HG02938 (cell line): ENCODE results near the gene LRCH3.

Experiments
- ATAC-seq: cut with Tn5 transposase; IDR thresholded peaks from one replicate; pipeline ENCODE4 v1.9.1; 2021; ENCODE audit warnings: mild to moderate bottlenecking, moderate library complexity; ENCODE audit not compliant: unreplicated experiment

The LRCH3 gene

DNA sequence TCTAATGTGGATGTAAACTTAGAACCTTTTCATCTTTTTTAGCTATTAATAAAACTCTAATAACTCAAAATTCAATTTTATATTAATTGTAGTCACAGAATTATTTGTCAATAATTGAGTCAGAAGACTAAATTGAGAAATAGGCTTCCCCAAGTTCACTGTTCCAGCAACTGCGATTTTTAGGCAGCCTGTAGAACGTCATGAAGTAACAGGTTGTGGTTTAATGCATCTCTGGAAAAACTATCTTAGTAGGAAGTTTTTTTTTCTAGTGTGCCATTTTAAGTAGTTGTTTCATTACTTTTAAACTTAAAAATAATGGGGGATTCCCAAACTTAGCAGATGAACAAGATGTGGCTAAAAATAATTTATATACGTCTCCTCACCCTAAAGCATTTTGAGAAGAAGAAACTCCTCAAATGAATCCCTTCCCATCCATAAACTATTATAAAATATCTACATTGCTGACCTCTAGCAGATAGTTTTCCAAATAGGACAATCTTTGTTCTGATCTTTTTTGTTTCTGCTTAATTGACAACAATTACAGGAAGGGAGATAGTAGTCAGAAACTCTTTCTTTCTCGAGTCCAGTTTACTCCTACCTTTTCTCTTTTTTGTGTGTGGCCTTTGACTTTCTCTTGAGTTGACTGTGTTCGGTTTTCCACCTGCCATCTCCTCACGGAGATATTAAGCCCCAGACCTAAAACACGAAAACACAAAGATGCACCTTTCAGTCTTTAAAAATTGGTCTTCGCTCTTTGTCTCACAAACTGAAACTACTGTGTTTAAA is 43.1 kb downstream of the LRCH3 start:
- ATAC-seq = no peak

DNA sequence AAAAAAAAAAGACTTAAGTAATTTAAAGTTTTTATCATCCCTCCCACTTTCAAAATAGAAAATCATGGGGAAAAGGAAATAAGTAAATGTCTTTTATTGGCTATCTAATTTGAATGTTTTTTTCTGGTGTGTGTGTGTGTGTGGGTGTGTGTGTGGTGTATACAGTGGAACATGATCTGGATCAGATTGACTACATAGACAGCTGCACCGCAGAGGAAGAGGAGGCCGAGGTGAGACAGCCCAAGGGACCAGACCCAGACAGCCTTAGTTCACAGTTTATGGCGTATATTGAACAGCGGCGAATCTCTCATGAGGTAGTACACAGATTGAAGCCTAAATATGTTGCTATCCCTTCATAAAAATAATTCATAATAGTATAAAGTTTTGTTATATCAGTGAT is 44.5 kb downstream of the LRCH3 start:
- ATAC-seq = no peak

DNA sequence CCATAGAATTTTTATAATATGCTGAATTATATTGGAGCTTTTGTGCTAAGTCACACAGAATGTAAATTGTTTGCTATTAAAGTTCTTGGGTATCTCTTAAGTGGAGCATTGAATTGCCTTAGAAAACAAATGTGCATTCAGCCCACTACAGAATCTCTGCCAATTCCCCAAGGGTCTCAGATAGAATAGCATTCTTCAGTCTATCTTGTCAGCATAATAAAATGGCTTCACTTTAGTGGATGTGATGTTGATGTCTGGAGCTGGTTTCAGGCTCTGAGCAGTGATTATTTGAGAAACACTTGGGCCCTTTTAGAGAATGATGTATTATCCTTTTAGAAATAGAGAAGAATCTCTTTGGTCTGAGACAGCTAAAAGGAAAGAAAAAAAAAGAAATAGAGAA is 45.2 kb downstream of the LRCH3 start:
- ATAC-seq = no peak

DNA sequence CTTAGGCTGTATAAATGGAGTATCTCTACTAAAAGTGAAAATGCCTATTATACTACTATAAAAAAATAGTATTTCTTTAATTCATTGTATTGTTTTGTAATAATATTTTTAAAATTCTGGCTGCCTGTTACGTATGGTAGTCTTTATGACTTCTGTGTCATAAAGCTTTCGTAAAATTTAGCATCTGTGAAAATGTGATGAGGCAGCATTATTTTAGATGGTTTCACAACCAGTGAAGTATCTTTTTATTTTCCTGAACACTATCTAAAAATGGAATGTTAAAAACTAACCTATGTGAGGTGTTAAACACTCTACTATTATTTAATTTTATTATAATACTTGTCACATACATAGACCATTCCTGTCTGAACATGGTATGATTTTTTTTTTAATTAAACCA is 46.2 kb downstream of the LRCH3 start:
- ATAC-seq = no peak

DNA sequence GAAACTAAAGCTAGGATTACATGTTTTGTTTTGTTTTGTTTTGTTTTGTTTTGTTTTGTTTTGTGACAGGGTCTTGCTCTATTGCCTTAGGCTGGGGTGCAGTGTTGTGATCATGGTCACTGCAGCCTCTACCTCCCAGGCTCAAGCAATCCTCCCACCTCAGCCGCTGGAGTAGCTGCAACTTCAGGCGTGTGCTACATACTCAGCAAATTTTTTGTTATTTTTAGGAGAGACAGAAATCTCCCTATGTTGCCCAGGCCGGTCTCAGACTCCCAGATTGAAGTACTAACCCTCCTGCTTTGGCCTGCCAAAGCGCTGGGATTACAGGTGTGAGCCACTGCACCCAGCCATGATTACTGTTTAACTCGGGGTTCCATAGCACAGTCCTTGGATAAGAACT is 50.7 kb downstream of the LRCH3 start:
- no peak for ATAC-seq

DNA sequence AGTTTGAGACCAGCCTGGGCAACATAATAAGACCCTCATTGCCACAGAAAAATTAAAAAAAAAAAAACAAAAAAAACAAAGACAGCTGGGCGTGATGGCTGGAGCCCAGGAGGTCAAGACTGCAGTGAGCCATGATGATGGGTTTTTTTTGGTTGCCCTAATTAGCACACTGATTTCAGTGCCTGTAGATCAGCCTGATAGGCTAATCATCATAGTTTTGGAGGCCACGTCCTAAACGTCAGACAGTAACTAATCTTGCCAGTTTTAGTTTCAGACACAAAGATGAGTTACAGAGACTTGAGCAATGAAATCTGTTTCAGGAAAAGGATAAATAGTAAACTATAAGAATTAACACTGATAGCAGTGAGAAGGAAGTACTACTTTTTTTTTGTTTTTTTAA is 55.4 kb downstream of the LRCH3 start:
- no peak for ATAC-seq

DNA sequence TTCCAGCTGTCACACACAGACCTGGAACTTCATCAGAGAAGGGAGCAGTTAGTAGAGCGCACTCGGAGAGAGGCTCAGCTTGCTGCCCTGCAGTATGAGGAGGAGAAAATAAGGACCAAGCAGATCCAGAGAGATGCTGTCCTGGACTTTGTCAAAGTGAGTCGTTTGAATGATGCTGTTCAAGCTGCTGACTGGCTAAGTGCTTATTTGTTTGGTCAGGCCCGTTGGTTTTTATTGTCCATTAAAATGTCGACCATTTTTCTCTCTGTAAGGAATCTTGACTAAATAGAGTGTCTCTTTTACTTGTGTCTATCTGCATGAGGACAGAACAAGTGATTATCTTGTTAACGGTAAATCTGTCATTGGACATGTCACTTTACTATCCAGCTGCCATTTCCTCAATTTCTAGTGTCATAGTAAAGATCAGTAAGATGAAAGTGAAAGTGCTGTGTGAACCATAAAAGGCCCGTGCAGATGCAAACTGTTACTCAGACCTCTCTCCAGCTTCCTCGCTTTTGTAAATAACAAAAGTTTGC is 56.9 kb downstream of the LRCH3 start:
- peak; percentile 69 for ATAC-seq

DNA sequence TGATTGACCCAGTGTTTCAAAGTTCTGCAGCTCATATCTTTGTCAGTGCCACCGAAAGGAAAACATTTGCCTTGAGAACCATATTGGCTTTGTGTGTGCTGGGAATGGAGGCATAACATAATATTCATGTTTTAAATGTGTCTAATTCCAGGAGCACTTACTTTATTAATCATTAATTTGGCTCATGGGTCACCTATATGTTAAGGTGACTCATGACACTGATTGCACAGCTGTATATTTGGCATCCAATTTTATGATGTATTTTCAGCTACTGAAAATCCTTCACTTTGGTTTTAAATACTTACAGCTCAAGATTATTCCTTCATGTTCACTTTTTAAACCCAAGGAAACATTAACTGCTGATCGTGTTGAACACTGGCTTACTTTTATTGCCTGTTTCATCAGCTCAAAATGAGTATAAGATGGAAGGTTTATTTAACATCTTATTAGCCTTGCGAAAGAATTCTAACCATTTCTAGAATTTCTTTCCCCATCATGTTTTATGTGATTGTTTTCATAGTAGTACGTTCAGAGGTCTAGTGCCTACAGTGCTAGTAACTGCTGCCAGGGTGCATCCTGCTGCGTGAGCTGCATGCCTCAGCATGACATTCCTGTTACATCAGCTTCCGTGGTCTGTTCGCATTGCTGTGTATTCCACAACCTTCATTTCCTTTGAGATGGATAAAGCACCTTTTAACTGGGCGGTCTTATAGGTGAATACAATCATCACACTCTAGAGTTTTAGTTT is 63.7 kb downstream of the LRCH3 start:
- ATAC-seq = no peak

DNA sequence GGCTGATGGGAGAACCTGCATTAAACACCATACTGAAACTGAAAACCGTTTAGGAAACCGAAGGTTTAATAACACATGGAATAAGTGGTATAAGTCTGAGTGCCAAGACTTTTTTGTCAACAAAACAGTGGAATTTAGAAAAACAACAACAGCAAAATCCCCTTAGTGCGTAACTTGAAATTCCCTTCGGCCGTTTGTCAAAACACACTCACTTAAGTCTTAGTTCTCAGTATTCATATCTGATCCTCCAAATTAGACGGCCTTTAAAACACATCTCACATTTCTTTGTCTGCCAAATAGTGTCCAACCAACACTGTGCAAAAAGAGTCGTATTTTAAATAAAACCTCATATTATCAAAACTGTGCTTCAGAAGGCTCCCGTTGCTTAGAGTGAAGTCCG is 64.5 kb downstream of the LRCH3 start:
- no peak for ATAC-seq

DNA sequence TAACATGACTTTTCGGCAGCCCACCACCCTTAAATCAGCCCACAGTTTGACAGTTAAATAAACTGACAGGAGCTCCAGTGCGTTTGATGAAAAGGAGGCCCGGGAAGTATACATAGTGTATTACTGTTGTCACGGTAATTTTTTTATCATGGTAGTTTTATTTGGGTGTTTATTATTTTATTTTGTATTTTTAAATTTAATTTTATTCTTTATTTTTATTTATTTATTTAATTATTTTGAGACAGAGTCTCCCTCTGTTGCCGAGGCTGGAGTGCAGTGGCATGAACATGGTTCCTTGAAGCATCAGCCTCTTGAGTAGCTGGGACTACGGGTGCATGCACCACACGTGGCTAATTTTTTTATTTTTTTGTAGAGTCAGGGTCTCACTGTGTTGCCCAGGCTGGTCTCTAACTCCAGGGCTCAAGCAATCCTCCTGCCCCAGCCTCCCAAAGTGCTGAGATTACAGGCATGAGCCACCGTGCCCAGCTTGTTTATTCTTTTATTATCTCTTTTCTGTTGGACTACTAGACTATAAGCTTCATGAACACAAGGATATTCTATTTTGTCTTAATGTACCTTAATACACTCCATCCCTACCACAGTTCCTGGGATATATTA is 65.3 kb downstream of the LRCH3 start:
- ATAC-seq = no peak

DNA sequence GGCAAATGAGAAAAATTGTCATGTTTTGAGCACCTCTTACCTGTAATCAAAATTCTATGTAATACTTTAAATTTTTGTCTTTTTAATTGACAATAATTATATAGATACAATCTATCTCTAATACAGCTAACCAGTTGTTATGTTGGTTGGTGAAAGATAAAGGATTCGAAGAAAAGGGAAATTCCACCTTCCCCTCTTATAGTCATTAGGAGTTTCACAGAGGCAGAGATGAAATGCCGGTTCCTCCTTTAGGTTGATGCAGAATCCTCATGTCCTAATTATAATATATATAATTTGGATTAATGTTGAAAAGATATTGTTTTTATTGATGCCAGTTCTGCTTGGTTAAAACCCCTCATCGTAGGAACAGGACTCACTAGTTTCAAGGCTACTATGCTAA is 67.1 kb downstream of the LRCH3 start:
- no peak for ATAC-seq

DNA sequence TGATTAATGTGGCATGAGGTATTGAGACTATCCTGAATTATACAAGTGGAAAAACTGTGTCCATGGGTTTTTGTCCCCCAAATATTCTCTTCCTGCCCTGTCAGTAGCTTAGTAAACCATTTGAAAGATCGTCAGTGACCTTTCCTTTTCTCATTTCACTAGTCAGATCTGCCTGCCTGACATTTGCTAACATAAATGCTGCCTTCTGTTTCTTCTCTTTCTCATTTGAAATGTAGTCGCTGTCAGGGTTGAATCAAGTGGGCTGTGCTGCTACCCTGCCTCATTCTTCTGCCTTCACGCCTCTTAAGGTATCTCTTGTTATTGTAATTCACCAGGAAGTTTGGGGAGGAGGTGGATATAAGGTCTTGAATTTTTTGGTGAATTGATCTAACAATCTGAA is 67.5 kb downstream of the LRCH3 start:
- ATAC-seq = no peak

DNA sequence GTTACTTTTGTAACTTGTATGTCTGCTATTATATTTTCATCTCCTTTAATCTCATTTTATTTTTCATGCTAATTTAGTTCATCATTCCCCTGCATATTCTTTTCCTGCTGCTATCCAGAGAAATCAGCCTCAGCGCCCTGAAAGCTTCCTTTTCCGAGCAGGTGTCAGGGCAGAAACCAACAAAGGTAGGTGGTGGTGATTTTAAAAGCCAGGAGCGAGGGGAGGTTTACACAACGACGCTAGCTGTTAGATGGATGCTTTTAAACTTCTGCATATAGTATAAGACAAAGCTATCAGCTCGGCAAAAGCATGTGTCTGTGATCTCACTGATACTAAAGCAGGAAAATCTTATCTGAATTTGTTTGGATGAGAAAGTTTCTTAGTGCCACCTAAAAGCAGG is 75.0 kb downstream of the LRCH3 start:
- no peak for ATAC-seq

DNA sequence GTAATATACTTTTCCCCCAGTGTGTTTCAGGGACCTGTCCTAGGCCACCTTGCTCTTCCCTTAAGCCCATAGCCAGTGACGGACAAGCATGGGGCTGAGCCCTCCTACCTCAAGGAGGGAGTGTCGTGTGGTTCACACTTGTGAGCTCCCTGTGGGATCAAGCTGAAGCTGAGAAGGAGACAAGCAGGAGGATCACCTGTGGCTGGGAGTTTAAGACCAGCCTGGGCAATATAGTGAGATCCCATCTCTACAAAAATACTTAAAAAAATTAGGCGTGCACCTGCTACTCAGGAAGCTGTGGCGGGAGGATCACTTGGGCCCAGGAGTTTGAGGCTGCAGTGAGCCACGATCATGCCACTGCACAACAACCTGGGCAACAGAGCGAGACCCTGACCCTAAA is 82.3 kb downstream of the LRCH3 start:
- no peak for ATAC-seq

DNA sequence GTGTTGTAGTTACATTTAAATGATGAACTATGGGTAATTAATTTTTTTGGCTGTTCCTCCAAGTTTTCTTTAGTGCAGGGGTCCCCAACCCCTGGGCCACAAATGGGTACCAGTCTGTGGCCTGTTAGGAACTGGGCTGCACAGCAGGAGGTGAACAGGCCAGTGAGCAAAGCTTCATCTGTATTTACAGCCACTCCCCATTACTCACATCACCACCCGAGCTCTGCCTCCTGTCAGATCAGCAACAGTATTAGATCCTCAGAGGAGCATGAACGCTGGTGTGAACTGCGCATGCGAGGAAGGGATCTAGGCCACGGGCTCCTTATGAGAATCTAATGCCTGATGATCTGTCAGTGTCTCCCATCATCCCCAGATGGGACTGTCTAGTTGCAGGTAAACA is 83.0 kb downstream of the LRCH3 start:
- ATAC-seq = no peak

DNA sequence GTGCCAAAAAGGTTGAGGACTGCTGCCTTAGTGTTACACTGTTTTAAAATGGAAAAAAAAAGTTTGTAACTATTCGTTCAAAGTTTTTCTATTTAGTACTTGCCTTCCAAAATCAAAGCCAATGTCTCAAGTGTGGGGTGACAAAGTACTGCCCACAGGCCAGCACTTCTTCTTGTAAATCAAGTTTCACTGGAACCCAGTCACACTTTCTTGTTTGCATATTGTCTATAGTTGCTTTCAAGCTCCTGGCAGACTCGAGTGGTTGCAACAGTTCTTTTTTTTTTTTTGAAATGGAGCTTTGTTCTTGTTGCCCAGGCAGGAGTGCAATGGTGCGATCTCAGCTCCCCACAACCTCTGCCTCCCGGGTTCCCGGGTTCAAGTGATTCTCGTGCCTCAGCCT is 83.6 kb downstream of the LRCH3 start:
- no peak for ATAC-seq

DNA sequence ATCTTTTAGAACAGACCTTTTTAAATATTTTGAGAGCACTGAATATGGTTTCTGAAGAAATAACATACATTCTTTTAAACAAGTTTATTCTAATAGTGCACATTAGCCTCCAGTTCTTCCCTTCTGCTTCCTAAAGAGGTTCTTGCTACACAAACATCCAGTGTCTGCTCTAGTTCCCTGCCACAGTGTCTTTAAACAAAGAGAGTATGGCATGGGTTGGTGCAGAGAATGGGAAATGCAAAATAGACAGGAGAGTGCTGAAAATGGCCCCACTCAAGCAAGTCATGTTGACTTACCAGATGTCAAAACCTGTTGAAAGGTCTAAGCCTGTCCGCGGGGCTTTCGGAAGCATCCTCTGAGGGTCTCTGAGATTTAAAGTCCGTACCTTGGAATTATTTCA is 86.8 kb downstream of the LRCH3 start:
- no peak for ATAC-seq

DNA sequence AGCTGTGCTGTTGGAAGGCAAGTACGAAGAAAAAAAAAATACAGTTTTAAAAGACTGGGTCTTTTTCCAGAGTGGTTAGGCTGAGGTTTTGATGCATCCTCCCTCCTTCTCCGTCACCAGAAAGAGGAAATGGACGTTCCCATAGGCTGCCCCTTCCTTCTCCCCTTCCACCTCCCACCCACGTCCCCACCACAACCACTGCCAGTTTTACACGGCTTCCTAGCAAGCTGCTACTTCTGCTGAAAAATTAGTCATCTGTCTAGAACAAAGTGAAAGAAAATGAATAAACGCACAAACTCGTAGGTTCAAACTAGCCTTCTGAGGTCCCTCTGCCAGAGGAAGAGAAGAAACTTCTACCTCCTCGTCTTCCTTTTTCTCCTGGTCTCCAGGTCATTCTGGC is 87.4 kb downstream of the LRCH3 start:
- ATAC-seq = no peak

DNA sequence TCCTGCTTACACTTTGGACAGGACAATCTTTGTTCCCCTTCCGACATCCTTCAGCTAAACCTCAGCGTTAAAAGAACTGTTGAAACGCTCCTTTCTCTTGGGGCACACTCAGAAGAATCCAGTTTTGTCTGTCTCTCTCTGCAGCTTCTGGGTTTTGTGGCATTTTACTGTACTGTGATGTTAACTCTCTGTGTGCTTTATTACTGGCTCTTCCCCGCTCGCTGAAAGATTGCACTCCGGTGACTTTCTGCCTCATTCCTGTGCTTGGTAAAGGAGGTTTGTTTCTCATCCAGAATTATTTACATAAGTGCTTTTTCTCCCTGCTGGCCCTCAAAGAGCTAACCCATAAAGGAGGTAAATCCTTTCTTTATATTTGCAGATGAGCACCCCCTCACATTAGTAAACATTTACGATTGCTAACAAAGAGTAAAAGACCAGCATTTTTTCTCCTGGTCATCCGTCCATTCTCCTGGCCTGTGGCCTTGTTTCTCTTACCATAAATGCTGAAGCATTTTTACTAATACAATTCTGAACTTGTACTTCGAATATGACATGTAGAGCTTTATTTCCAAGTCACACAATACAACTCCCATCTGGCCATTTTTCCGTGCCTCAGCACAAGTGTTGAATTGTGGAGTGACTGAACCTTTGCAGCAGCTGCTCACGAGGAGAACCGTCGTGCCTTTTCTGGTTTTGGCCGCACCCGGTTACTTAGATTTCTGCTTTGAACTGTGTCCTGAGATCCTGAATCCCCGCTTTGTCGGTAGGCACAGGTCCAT is 89.6 kb downstream of the LRCH3 start:
- no peak for ATAC-seq

DNA sequence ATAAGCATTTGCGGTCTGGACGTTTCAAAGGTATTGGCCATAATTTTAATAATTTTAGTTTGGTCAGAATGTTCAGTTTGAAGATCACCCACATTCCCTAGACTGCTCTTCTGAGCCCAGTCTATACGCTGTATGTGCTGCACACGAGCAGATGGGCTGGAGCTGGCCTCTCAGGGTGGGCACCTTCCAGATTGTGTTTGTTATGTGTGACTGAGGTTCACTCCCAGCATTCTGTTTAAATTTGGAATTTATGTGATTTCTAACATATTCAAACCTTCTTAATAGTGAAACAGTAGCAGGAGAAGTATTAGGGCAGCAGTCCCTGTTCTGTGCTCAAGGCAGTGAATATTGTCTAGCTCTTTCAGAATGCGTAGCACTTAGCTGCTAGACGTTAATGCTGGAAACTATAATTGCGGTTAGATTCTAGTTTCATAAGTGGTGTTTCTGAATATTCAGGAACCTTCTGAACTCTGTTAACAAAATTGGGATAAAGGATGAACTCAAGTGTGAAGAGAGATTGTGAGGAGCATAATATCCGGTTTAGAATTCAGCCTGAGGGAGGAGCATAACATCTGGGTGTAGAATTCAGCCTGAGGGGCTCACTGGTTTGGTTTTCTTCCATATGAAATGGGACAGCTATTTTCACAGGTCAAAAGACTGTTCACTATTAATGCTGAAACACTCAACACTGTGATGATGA is 90.4 kb downstream of the LRCH3 start:
- ATAC-seq = no peak

DNA sequence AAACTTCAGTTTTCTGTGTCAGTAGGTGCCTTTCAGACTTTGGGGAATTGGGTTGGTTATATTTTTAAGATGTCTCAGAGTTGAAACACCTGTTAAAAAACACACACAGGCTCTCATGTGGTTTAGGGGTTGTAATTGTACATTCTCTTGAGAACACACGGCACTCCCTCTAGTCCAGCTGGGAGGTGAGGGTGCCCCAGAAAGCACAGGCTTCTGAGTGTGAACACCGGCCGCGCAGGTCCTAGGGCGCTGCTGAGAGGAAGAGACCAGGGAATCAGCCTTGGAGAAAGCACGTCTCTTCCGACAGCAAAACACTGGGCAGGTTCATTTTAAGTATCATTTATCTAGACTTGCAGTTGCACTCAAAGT is 90.9 kb downstream of the LRCH3 start:
- ATAC-seq = no peak
